LoVo (cell line): ENCODE data around the gene WDFY4.

Experiments used
- DNase-seq: peaks from one replicate; pipeline ENCODE4 v3.0.0-alpha.2; 2016; ENCODE audit warnings: low spot score

WDFY4 gene

DNA sequence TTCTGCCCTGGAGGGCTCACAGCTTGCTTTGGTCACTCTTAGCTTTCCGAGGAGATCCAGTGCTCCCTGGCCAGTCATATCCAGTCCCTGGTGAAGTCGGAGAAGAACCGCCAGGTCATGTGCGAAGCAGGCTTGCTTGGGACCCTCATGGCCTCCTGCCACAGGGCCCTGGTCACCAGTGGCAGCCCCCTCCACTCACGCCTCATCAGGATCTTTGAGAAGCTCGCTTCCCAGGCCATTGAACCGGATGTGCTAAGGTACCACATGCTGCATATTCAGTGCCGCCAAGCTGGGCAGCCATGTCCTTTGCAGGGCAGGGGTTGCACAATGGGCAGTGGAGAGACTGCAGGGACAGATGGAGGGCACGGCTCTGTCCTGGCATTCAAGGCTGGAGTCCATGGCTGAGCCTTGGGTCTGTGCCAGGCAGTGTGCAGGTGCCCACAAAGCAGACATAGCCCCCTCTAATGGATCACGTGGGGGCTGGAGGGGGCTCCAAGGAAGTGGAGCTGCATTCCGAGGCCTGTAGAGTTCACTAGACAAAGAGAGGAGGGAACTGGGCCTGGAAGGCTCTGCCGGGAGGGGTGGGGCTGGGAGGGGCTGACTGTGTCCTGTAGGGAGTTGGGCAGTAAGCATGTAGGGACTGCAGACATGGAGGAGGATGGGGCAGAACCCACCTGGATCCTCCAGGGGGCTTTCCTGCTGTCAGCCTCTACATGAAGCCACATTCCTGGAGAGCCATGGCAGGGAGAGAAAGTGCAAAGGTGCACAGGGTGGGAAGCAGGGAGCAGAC is 89.9 kb downstream of the WDFY4 start:
- DNase-seq: no peak

DNA sequence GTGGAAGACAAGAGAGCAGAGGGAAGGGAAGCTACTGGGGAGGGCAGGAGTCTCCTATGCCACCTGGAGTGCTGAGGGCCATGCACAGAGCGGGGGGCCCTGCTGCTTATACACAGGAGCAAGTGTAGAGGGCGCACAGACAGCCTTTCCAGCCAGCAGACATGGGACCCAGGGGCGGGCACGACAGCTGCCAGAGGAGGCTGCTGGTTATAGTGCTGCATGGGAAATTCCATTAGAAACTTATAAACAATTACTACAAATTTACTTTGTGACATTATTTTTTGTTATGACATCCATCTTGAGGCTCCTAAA is 90.5 kb downstream of the WDFY4 start:
- no peak for DNase-seq

DNA sequence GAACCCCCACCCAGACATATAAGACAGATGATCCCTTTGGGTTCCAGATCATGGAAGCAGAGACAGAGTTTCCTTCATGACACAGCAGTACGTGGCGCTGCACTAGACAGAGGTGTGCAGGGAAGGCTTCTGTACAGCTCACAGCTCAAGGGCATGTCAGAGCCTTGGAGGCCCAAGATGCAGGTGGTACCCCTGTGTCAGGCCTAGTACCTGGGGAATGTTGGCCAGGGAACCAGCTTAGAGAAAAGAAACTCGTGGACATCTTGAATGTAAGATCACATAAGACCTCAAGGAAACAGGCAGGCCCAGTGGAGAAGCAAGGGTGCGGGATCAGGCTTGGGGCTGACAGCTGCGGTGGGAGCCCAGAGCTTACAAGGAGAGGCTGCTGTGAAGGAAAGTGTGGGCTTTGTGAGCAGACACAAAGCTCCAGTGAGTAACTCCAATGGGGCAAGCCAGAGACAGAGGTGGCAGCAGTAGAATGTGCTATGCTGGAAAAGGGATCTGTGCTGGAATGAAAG is 91.4 kb downstream of the WDFY4 start:
- no peak for DNase-seq

DNA sequence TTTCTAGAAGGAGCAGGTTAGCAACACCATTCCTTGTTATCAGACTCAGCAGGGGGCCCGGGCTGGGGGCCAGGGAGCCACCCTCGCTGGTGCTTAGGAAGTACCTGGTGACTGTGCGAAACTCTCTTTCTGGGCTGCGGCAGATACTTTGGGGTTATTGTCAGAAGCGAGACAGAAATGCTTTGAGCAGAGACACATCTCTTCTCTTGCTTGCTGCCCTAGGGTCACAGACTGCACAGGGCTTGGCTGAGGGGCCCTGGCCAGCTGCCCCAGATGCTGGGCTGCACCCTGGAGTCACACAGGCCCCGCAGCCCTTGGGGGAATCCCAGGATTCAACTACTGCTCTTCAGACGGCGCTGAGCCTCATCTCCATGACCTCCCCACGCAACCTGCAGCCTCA is 91.9 kb downstream of the WDFY4 start:
- no peak for DNase-seq

DNA sequence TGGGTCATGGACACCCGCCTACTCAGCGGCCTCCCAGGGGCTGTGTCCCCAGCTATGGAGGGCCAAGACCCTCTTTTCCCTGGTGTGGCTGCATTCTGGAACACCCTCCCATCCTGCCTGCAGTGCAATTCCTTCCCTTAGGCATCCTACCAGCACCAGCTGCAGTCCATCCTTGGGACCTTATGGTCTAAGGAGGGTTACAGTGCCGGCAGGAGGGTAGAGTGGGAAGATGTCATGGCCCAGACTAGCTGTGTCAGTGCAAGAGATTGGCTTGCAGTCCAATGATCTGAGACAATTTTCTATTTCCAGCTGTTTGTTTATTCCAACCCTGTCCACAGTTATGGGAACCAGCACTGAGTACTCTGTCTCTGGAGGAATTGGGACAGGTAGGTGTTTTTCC is 92.4 kb downstream of the WDFY4 start:
- no peak for DNase-seq

DNA sequence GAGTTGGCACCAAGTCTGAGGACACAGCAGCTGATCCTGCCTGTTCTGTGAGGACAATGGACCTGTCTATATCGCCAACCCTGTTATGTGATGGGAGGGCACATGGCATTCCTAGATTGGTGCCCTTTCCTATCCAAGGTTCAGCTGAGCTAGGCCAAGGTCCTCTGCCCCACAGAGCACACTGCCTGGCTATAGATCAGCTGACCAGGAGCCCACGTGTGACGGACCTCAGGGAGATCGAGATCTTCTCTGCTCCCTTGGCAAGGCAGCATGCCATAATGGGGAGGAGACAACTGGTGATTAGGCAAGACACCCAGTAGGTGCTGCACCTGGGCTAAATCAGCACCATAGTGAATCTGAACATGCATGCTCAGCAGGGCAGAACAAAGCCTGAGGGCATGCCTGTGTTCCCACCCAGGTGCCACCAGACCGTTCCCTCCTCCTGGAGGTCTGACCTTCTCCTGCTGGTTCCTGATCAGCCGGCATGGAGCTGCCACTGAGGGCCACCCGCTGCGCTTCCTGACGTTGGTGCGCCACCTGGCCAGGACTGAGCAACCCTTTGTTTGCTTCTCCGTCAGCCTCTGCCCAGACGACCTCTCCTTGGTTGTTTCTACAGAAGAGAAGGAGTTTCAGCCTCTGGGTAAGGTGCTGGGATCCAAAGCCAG is 93.7 kb downstream of the WDFY4 start:
- no peak for DNase-seq

DNA sequence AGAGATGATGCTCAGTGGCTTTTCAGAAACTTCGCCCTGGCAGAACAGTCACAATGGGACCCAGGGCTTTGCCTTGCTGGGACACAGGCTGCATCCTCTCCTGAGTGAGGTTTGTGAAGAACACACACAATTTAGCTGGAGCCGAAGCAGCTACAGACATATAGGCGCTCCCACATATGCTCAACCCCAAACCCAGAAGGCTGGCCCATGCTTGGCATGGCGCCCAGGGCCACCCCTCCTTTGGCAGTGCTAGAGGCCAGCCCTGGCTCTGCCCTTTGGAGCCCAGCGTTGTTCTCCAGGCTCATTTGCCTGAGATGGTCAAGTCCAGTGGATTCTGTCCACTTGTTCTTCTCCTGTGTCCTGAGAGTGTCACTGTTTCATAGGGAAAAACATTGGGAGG is 94.4 kb downstream of the WDFY4 start:
- DNase-seq: no peak

DNA sequence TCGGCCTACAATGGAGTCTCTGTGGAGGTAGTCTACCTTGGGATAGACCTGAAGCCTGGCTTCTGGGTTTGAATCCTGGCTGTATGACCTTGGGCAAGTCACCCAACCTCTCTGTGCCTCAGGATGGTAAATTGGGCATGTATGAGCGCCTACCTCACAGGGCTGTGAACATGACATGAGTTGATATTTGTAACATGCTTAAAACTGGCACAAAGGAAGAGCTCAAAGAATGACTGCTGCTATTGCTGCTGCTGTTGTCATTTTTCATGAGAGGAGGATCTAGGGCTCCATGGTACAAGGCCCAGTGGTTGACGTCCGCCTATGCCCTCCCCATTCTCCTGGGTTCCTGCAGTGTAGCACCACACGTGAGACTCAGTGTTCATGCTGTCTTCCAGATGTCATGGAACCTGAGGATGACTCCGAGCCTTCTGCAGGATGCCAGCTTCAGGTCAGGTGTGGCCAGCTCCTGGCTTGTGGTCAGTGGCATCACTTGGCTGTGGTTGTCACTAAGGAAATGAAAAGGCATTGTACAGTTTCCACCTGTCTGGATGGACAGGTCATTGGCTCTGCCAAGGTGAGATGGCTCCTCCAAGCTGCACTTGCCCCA is 95.0 kb downstream of the WDFY4 start:
- DNase-seq: no peak

DNA sequence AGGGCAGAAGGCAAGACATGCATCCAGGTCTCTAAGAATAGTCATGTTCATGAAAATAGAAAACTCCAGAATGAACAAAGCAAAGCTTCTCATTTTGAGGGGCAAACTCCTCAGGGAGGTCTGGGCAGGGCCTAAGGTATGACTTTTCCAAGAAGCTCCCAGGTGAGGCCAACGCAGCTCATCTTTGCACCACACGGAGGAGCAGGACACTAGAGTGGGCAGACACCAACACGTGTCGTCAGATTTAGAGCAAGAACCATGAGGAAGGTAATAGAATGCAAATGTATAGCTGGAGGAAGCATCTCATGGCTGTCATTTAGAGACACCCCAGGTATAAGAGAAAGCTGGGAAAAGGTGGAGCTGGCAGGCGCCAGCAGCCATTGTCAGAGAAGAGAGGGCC is 95.7 kb downstream of the WDFY4 start:
- no peak for DNase-seq

DNA sequence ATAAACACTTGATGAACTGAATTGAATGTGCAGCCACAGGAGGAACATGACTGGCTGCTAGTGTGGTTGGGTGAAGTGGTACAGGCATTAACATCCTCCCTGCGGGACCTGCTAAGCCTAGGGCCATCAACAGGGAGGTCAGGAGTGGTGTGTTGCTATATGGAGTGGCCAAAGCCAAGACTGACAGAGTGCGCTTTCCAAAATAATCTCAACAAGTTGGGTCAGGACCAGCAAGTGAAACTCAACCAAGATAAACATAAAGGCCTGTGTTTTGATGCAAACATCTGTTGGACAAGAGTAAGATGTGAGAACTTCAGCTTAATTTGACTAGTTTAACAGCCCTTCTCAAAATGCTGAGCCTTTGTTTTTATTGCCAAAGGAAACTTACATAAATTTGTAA is 97.7 kb downstream of the WDFY4 start:
- DNase-seq: no peak

DNA sequence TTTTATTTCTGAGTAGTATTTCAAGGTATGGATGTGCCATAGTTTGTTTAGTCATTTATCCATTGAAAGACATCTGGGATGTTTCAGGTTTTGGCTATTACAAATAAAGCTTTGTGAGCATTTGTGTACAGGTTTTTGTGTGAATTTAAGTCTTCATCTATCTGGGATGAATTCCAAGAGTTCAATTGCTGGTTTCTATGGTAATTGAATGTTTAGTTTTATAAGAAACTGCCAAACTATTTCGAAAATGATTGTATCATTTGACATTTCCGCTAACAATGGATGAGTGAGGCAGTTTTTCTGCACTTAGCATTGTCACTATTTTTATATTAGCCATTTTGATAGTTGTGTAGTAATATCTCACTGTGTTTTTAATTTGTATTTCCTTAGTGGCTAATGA is 99.4 kb downstream of the WDFY4 start:
- no peak for DNase-seq

DNA sequence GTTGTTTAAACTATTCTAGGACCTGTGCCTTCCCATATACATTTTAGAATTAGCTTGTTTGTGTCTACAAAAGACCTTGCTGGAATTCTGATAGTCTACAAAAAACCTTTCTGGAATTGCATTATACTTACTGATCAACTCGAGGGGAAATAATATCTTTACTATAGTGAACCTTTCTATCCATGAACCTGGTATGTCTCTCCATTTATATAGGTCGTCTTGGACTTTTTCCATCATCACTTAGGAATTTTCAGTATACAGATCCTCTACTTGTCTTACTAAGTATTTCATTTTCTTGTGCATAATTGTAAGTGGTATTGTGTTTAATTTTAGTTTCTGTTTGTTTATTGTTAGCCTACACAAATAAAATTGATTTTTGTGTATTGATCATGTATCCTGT is 101.1 kb downstream of the WDFY4 start:
- DNase-seq: no peak

DNA sequence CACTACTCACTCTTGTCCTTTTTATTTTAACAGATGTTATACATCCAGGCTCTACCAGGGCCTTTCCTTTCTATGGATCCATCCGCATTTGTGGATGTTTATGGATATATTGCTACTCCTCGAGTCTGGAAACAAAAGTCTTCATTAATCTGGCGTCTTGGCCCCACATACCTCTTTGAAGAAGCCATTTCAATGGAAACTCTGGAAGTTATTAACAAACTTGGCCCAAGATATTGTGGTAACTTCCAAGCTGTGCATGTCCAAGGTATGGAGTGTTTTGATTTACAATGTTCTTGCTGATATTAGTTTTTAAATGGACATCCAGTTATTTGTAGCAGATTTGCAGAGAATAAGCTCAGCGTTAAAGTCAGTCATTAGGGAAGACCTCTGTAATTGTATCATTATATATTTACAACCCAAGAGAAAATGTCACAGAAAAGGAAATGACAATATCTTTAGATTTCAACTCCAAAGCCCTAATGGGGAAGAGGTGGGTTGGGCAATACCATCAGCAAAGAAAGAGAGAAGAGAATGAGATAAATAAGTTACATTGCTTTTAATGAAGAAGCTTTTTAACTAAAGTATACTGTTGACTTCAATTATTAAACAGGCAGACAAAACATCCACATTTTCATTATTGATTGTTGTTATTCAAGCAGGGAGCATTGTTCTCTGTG is 102.1 kb downstream of the WDFY4 start:
- DNase-seq: no peak

DNA sequence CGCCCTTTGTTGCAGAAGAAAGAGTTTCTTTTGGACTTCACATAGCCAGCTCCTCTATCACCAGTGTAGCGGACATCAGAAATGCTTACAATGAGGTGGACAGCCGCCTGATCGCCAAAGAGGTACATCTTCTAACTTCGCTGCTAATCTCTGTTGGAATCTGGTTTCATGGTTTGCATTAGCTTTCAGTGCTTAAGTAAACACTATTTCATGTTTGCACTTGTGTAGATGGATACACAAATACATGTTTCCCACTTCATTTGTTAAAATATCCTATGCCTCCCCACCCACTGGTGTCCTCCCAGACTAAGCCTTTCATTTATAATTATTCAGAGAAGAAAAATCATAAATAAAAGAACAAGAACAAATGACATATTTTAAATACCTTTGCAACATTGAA is 103.9 kb downstream of the WDFY4 start:
- no peak for DNase-seq

DNA sequence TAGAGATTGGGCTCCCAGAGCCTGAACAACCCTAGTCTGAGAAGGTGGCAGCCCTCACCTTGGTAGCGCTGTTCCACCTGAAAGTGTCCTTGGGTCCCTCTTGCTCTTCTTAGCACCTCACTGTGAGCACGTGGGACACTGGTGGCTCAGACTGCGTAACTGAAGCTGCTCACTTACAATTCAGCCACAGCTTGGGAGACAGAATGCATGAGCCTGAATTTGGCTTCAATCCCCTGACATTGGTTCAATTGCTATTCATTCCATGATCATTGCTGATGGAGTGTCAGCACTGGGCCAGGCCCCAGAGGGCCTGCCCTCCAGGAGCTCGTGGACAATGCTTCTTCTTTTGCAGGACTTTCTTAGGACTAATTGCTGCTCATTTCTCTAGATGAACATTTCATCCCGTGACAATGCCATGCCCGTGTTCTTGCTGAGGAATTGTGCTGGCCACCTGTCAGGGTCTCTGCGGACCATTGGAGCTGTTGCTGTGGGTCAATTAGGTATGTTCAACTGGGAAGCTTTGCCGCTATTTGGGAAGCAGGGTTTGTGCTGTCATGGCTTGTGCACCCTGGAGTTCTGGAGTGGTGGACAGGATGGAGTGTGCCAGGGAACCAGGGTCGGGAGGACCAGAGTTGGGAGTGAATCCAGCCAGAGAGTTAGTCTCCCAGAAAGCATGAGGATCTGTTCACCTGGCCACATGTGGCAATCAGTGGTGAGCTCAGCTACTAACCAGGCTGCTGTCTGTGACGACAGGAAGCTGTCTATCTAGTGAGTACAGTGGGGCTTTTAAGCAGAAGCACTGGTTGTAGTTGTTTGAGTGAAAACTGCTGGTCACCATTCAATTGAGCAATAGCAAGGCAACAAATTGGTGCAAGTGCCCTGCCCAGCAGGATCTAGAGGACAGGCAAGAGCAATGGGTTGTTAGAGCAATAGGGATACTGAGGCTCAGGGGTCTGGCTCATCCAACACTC is 105.1 kb downstream of the WDFY4 start:
- no peak for DNase-seq

DNA sequence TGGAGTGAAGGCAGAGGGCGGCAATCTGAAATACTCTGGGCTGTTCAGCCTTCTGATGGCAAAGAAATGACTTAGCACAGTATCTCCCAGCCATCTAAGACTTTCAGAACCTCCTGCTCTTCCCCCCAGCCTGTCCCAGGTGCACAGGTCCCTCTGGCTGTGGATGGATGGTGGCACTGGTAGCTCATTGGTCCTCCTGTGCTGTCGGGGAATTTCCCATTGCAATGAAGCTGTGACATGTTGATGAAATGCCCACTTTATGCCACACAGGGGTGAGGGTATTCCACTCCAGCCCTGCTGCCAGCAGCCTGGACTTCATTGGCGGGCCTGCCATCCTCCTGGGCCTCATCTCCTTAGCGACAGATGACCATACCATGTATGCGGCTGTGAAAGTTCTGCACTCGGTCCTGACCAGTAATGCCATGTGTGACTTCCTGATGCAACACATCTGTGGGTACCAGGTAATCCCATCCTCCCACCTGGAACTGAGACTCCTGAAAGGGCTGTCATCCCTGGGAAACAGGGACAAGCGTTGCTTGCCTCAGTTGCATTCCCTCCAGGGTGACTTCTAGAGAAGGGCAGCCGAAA is 105.9 kb downstream of the WDFY4 start:
- no peak for DNase-seq

DNA sequence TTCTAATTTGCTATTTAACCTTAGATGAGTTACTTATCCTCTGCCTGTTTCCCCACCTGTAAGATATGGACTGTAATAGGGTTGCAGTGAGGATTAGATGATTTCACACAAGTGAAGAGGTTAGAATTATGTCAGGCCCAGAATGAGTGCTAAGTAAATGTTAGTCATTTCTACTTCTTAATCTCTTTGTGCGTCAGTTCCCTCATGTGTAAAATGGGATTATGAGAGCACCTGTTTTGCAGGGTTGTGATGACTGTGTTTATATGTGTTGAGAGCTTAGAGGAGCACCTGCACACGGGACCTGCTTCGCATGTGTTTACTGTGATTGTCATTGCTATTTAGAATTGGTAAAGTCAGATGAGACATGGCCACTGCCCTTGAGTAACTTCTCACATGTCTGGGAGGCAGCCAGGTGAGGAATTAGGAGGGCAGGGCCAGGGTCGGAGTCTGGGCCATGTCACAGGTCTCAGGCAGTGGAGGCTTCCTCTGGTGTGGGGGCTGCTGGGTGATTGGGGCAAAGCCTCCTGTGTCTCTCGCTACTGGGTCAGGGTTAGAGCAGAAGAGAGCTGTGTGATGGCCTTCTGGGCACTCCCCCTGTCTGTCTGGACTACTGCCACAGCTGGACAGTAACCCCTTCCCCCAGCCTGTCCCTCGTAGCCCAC is 106.7 kb downstream of the WDFY4 start:
- DNase-seq: no peak

DNA sequence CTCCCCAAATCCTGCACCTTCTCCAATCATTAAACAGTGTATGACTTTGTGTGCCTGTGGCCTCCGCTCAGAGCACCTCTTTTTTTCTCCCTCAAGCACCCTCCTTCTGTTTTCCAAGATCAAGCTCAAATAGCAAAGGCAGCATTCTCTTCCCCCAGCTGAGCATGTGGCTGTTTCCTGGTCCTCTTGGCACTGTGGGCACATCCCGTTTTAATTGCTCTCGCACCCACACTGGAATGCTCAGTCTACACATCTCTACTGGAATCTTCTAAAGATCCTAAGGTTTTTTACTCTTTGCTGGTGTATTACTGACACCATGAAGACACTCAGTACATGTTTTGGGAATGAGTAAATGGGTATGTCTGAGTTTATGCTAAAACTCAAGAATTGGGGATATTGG is 107.4 kb downstream of the WDFY4 start:
- DNase-seq: no peak

DNA sequence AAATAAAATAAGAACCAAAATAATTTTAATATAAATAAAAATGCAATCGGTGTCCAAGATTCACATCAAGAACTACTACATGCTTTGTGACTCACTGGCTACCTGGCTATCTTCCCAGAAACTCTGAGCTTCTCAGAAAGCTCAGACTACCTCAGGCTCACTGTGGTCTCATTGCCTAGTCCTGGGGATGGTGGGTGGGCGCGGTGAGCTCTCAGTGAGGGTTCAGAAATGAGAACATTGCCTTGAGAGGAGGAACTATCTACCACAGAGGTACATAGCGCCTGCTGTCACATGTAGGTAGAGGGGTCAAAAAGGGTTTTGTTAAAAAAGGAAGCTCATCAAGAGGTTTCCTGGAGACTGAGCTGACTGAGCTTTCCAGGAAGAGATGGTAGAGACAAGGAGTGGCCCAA is 108.0 kb downstream of the WDFY4 start:
- no peak for DNase-seq

DNA sequence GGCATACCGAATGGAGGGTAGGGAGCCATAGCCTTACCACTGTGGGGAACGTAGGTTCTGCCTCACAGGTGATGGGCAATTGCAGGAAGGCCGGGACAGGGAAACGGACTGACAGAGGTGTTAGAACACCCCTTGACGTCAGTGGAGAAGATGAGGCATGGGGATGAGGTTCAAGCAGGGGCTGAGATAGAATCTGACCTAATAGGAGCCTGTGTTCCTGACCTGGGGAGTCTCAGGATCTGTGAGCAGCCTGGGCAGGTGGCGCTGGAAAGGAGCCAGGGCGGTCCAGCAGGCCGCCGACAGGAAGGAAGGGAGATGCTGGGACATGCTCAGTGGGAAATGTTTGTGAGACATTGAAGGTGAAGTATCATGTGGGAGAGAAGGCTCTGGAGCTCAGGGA is 109.4 kb downstream of the WDFY4 start:
- DNase-seq: no peak
